Measurements from ENCODE around the gene TMEM37. TPM values are rescaled to one million over a fixed set of nuclear protein-coding genes. Genes with fewer than 3 reads are reported as not detected.

The TMEM37 gene
- total RNA-seq, 1 donor from 2014 or later = 85.7 TPM

DNA sequence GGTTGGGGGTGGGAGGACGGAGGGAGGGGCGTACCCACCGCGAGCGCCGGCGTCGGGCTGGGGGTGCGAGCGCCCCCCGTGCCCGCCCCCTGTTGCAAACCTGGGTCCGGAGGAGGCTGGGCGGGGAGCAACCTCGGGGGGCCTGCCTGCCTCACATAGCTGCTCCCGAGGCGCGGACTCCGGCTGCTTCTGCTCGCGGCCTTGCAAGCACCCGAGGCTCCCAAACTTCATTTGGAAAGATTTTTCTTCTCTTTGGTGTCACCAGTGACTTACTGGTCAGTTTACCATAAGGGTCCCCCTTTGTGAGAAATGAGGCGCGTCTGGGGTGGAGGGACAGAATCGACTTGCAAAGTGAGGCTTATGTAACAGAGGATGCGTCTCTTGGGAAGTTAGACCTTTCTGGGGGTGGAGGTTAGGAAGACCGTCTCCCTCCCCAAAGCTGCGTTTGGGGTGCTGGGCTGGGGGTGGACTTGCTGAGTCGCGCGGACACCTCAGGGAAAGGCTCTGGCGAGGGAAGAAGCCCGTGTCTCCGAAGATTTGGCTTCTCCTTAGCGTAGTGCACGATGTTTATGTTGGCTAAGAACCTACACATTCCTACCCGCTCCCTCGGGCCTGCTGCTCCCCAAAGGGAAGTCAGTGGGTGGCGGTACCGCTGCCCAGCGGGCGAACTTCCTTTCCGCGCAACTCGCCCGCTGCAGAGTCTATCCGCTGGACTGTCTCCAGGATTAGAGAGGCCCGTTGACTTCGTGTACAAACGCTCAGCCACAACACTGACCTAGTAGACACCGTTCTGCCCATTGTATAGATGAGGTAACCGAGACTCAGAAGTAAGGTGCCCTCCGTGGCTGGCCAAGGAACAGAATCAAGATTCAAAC is 559 bp downstream of the TMEM37 start:
- peak; percentile 28 for ATAC-seq
- peak; percentile 65 for DNase-seq (ENCODE audit: low spot score)

DNA sequence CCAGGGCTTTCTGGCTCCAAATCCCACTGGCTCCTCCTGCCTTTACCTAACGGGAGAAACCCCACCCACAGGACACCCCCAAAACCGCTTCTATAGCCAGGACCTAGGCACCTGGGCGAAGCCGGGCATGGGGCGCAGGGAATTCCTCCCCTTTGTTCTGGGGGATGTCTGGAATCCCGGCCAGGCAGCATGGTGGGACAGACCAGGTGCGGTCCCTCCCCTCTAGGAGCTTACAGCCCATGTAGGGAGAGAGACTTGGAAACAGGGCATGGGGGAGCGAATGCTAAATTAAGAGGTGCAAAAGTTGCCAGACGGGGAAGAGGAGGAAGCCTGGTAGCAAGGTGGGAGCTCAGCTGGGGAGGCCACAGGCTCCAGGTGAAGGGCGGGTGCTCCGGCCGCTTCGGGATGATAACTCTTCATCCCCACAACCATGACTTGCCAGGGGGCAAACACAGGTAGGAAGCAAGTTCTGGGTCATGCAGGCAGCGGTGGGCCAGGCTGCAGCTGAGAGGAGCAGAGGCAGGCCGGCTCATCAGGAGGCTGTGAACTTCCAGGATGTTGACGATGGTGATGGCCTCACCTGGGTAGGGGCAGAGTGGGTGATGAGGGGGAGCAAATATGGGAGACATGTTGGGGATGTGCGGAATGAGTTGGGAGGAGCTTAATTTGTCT is 1.3 kb downstream of the TMEM37 start:
- ATAC-seq (no peak), DNase-seq (ENCODE audit: low spot score) (no peak)

GRCh38 chr2:119433636-119434327 is 2.1 kb downstream of the TMEM37 start:
- peak; percentile 88 for DNase-seq (ENCODE audit: low spot score)
- ATAC-seq = peak; percentile 50

DNA sequence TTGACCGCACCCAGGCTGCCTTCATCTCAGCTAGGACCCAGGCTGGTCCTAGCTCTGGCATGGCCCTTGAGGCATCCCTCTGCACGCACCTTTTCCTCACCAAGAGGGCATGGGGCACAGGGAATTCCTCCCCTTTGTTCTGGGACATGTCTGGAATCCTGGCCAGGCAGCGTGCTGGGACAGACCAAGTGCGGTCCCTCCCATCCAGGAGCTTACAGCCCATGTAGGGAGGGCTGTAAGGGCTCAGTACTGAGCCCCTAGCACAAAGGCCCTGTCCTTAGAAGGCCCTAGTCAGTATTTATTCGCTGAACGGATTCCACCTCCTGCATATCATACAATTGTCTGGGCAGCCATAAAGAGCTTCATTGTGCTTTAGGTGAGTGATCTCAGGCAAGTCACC is 3.0 kb downstream of the TMEM37 start:
- DNase-seq (ENCODE audit: low spot score) = no peak
- ATAC-seq = no peak

DNA sequence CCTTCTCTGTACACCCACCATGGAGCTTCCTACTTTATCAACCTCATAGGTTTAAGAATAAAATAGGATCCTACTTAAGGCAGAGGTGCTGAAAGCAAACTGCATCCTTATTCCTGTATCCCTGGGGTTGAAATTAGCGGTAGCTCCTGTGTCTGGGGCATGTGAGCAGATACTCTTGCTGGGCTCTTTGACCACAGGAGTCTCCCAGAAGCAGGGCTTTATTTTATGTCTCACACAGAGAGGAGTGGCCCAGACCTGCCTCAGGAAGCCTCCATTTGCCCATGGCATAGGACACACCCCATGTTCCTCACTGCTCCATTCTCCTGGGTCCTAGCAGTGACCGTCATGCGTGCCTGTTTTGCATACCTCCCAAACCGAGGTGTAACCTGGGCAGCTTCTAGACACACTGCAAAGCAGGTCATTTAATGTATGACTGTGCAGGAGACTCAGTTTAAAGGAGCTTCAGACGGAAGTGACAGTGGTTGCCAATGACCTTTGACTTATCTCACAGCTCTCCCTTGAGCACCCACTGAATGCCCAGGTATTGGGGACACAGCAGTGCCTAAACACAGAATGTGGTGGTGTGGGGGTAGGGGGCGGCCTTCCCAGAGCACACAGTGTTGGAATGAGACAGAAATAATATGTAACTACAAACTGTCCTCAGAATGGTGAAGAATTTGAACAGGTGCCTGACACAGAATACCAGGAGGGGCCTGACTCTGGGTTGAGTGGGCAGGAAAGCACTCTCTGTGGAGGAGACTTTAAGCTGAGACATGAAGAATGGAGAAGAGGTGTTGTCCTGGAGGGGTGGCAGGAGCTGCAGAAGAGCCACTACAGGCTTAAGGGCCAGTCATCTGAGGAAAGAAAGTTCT is 3.7 kb downstream of the TMEM37 start:
- DNase-seq (ENCODE audit: low spot score) (no peak), ATAC-seq (no peak)

DNA sequence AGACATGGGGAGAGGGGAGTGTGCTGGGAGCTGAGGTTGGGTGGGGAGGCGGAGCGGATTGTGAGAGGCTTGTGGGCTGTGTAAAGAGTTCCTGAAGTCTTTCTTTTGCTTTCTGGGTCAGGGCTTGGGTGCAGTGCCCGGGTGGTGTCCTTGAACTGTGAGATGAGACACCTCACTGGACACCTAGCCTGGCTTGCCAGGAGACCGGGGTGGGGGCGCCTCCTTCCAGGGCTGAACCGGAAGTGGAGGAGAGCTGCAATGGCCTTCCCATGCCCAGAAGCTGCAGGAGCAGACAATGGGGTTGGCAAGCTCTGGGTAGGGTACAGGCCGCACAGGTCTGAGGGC is 4.3 kb downstream of the TMEM37 start:
- ATAC-seq = no peak
- DNase-seq (ENCODE audit: low spot score) = no peak

- DNase-seq (ENCODE audit: low spot score) = no peak
- no peak for ATAC-seq
These were observed 5.5 kb downstream of the TMEM37 start for GRCh38 chr2:119436993-119437772.

- DNase-seq (ENCODE audit: low spot score) (no peak), ATAC-seq (peak; percentile 22)
These were observed 6.5 kb downstream of the TMEM37 start for GRCh38 chr2:119438128-119438656.

GRCh38 chr2:119438726-119439284 is 7.2 kb downstream of the TMEM37 start:
- DNase-seq (ENCODE audit: low spot score) = no peak
- ATAC-seq = no peak

- no peak for DNase-seq (ENCODE audit: low spot score)
- ATAC-seq = no peak
These were observed 8.2 kb downstream of the TMEM37 start for GRCh38 chr2:119439574-119440500.

DNA sequence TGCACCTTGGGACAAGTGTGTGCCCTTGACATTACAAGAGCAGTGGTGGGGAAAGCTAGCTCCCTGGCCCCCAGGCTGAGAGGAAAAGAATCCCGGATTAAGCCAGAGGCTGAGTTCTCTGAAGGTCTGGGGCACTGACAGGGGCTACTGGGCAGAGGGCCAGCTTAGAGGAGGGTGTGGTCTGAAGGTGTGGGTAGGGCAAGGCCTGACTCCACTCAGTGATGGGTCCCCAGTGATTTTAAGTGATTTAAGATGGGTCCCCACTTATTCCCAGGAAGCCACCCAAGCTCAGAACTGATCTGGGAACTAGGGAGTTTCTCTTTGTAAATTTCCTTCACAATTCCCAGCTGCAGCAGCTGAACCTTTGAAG is 8.8 kb downstream of the TMEM37 start:
- no peak for ATAC-seq
- no peak for DNase-seq (ENCODE audit: low spot score)

- DNase-seq (ENCODE audit: low spot score) (no peak), ATAC-seq (no peak)
These were observed 9.2 kb downstream of the TMEM37 start for GRCh38 chr2:119440873-119441272.

DNA sequence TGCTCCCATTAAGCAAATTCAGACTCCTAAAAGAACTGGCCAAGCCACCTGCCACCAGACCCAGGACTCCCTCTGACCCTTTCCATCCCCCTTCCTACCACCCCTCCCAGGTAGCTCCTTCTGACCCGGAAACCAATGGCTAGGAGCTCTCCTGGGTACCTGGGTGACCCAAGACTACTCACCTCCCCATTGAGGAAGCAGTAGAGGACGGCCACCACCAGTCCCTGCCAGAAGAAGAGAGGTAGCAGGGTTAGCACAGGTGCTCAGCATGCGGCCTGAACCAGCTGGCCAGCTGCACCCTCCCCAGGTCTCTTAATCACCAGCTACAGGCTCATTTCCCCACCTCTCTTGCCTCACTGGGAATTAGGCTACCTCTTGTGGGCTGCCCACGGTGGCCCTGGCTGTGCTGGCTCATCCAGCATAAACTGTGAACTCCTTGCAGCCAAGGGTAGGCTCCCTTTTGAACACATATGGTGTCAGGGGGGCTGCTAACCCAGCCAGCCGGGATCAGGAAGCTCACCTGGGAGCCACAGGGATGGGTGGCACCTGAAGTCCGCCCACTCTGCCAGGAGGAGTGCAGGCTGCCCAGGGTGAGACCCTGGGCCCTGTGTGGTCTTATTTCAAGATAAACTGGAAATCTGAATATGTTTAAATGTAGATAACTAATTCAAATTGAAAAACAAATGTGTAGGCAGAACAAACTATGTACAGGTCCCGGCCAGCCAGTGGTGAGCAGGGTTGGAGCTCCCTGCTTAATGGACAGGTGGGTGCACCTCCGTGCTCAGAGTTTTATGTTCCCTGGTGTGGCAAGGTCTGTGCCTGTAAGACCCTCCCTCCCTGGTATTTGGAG is 9.9 kb downstream of the TMEM37 start:
- peak; percentile 10 for ATAC-seq

DNA sequence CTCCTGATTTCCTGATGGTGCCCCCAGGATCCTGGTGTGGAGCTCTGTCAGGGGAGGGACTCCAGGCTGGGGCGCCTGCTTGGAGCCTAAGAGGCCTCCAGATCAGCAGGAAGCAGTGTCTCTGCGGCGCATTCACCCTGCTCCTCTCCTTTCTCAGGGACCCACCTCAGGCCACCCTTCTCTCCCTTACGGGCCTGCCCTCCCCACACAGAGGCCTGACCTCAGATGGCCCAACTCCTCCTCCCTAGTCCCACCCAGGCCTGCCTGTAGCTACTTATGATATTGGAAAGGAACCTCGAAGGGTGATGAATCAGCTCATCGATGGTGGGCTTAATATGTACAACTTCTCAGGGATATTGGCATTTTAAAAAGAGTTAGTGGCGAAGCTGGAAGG is 10.6 kb downstream of the TMEM37 start:
- DNase-seq (ENCODE audit: low spot score) (no peak), ATAC-seq (peak; percentile 10)

More for the DNA sequence above, 9.9 kb downstream of the TMEM37 start:
- DNase-seq (ENCODE audit: low spot score) = no peak

DNA sequence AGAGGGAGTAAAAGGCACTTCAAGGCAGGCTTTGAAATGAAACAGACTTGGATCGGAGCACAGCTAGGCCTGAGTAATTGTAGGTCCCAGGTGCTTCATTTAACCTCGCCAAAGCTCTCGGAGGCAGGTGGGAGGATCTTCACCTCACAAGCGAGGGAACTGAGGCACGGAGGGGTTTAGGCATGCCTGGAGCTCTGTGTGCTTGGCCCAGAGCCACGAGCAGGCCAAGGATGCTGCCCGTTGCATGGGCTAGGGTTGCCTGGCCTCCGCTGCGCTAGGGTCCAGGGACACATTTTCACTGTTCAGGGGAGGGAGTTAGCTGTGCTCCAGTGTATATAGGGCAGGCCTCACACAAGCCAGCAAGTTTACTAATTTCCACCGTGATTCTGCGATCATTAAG is 11.2 kb downstream of the TMEM37 start:
- peak; percentile 29 for ATAC-seq
- no peak for DNase-seq (ENCODE audit: low spot score)

- ATAC-seq (no peak), DNase-seq (ENCODE audit: low spot score) (no peak)
These were observed 14.4 kb downstream of the TMEM37 start for GRCh38 chr2:119446037-119446436.

DNA sequence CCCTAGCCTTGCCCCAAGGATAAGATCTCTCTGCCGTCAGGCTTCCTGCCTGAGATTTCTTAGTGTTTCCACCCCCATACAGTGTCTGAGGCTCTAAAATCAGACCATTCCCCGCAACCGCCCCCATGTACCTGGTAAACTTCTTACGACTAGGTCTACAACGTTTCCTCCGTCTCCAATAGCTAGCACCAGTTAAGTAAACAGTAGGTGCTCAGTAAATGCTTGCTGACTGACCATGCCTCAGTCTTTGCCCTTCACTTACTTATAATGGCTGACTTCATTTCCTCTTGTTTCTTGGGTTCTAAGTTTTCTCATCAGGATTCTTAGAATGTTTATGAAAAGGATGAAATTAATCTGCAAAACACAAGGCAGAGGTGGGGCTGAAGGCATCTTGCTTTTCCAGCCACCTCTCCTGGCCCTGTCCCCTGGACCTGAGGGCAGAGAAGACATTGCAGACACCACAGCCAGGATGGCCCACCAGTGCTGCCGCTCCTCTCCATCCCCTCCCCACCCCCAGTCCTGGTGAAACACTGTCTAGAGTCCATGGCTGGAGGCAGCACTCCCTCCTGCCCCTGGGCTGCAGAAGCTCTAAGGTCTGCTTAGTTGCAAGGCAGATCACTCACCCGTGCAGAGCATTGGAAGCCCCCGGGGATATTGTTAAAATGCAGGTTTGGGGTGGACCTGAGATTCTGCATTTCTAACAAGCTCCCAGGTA is 16.9 kb downstream of the TMEM37 start:
- DNase-seq (ENCODE audit: low spot score) (no peak), ATAC-seq (no peak)
